Keratinocyte (primary cell): ENCODE measurements around the gene MYRFL. TPM values are rescaled to one million over a fixed set of nuclear protein-coding genes. Genes with fewer than 3 reads are reported as not detected.
A peak's percentile ranks its signal among the peaks of the same experiment; 100 is the strongest.

Experiments used
- DNase-seq: peaks from one replicate; pipeline ENCODE4 v3.0.0-alpha.2; 2011; ENCODE audit warnings: low read depth, missing footprints, low spot score
- FAIRE-seq: peaks from 2 replicates; lab custom pipeline; 2011; peaks lifted over from hg19 to GRCh38; lab: Jason Lieb, UNC
- H2AFZ ChIP-seq: 2 replicates; pipeline ENCODE4 v1.6.0; 2012; ENCODE audit warnings: low read length, control low read depth, inconsistent platforms; ENCODE audit not compliant: control insufficient read depth
- H3K27ac ChIP-seq: 2 replicates; pipeline ENCODE4 v1.5.1; 2011; ENCODE audit warnings: low read length; ENCODE audit not compliant: control insufficient read depth, insufficient read depth
- H3K27me3 ChIP-seq: 3 replicates; pipeline ENCODE4 v1.6.0; 2011; ENCODE audit warnings: low read length; ENCODE audit not compliant: control insufficient read depth, insufficient read depth; ENCODE audit errors: extremely low read depth
- H3K36me3 ChIP-seq, 2 experiments: 2 replicates in 1 of 2; 3 replicates in 1 of 2; pipeline ENCODE4 v1.5.1; 2011; ENCODE audit warnings: low read length in 2 of 2, mild to moderate bottlenecking in 1 of 2; ENCODE audit not compliant: control insufficient read depth in 2 of 2, insufficient read depth in 2 of 2; ENCODE audit errors: extremely low read depth in 1 of 2
- H3K4me1 ChIP-seq: 3 replicates; pipeline ENCODE4 v1.5.1; 2011; ENCODE audit warnings: low read length; ENCODE audit not compliant: control insufficient read depth, insufficient read depth; ENCODE audit errors: extremely low read depth
- H3K4me2 ChIP-seq: 3 replicates; pipeline ENCODE4 v1.6.0; 2011; ENCODE audit warnings: low read depth, low read length; ENCODE audit not compliant: control insufficient read depth, insufficient read depth; ENCODE audit errors: extremely low read depth
- H3K4me3 ChIP-seq, 3 experiments: fragments of 200-600 bp in 1 of 3; sonication (generic) in 1 of 3; 2 replicates in 2 of 3; 3 replicates in 1 of 3; pipeline ENCODE4 v1.5.1; 2011 to 2016; ENCODE audit warnings: low read length in 3 of 3, mild to moderate bottlenecking in 3 of 3, control low read depth in 2 of 3, inconsistent platforms in 1 of 3, low read depth in 1 of 3, mixed read lengths in 1 of 3, mixed run types in 1 of 3, moderate library complexity in 1 of 3; ENCODE audit not compliant: control insufficient read depth in 2 of 3, insufficient read depth in 2 of 3; ENCODE audit errors: extremely low read depth in 1 of 3
- H3K79me2 ChIP-seq: 2 replicates; pipeline ENCODE4 v1.6.0; 2012; ENCODE audit warnings: low read length; ENCODE audit not compliant: control insufficient read depth, insufficient read depth
- H3K9ac ChIP-seq: 3 replicates; pipeline ENCODE4 v1.6.0; 2011; ENCODE audit warnings: low read length; ENCODE audit not compliant: control insufficient read depth, insufficient read depth; ENCODE audit errors: extremely low read depth
- H3K9me1 ChIP-seq: 3 replicates; pipeline ENCODE4 v1.6.0; 2011; ENCODE audit warnings: low read length; ENCODE audit not compliant: control insufficient read depth, insufficient read depth; ENCODE audit errors: extremely low read depth
- H3K9me3 ChIP-seq: 2 replicates; pipeline ENCODE4 v1.5.1; 2012; ENCODE audit warnings: low read depth, low read length; ENCODE audit not compliant: control insufficient read depth
- H4K20me1 ChIP-seq: 3 replicates; pipeline ENCODE4 v1.6.0; 2011; ENCODE audit warnings: low read length; ENCODE audit not compliant: control insufficient read depth, insufficient read depth; ENCODE audit errors: extremely low read depth
- EZH2 ChIP-seq: IDR thresholded peaks from one replicate; pipeline ENCODE4 v1.6.1; 2012; ENCODE audit warnings: inconsistent platforms, mild to moderate bottlenecking, low read length, moderate library complexity
- dilution Hi-C: fragments of 300-500 bp; cut with MboI; formaldehyde crosslinking; loops from one replicate; pipeline ENCODE4 v1.7.0; 2020; ENCODE audit warnings: low sequenced_read_pairs; ENCODE audit not compliant: extremely low pct_ligation_motif_present
- polyA minus RNA-seq, 3 experiments: library from RNA; depleted of rRNA, polyadenylated mRNA; stranded (reverse); fragments of >200 nt; gene quantifications; 1 replicate in 1 of 3; 2 replicates in 1 of 3; 3 replicates in 1 of 3; pipeline ENCODE4 v1.2.3, GENCODE V29; 2011
- polyA plus RNA-seq, 5 experiments: library from polyadenylated mRNA; depleted of rRNA in 3 of 5; stranded (reverse) in 3 of 5; stranded (forward) in 1 of 5; unstranded in 1 of 5; fragments of >200 nt; gene quantifications; 1 replicate in 1 of 5; 2 replicates in 3 of 5; 3 replicates in 1 of 5; pipeline versions ENCODE4 v1.2.1 to v1.2.3, GENCODE V29; 2011 to 2012; ENCODE audit warnings: missing spikeins in 2 of 5, low read depth in 1 of 5, low replicate concordance in 1 of 5
- TF ChIP-seq, protein P1 (sequence below), 3 experiments: IDR thresholded peaks in 1 of 3; conservative IDR thresholded peaks in 1 of 3; optimal IDR thresholded peaks in 1 of 3; 2 replicates in 2 of 3; 3 replicates in 1 of 3; pipeline versions ENCODE3 to v1.5.1; 2011; ENCODE audit warnings: low read length in 3 of 3, mild to moderate bottlenecking in 3 of 3, moderate library complexity in 2 of 3, control low read depth in 1 of 3, inconsistent platforms in 1 of 3; ENCODE audit not compliant: insufficient read depth in 2 of 3; ENCODE audit errors: extremely low read depth in 1 of 3

MYRFL gene
- polyA plus RNA-seq: 0.15 to 0.94 TPM (median 0.39 TPM) in 3 replicates
- 0.32 TPM for polyA plus RNA-seq (2011; ENCODE audit: low read depth)
- polyA plus RNA-seq (2011; cell fraction: cytosol; rRNA removed): 0.14 and 0.45 TPM in 2 replicates
- polyA plus RNA-seq (2011; cell fraction: nucleus; rRNA removed): 1.3 and 1.5 TPM in 2 replicates
- polyA plus RNA-seq (2012; ENCODE audit: low replicate concordance): 0.09 and 1.6 TPM in 2 replicates
- polyA minus RNA-seq: 0.30 to 0.45 TPM in 2 of 3 replicates, not detected in the other
- polyA minus RNA-seq (2011; cell fraction: cytosol; rRNA and poly(A)+ RNA removed): not detected
- polyA minus RNA-seq (2011; cell fraction: nucleus; rRNA and poly(A)+ RNA removed): 0.53 and 1.1 TPM in 2 replicates

- Histone ChIP-seq H3K36me3 (no peaks in the 10 kb centered on the region), H4K20me1 (no peaks in the 10 kb centered on the region), H3K4me2 (no peak within 1 kb of the TSS), H3K4me3 (no peak within 1 kb of the TSS), H3K27ac (no peak within 1 kb of the TSS), H3K79me2 (no peaks in the 10 kb centered on the region), H3K9ac (no peak within 1 kb of the TSS), H3K9me1 (no peaks in the 10 kb centered on the region), H2AFZ (no peak within 1 kb of the TSS), H3K4me1 (peaks cover 14% of the 10 kb centered on the region), H3K27me3 (no peaks in the 10 kb centered on the region), H3K9me3 (no peaks in the 10 kb centered on the region)
- DNase-seq (no peak), FAIRE-seq (no peak)
- no peak for TF ChIP-seq EZH2
- dilution Hi-C loops: no loop called here
Measured at GRCh38 chr12:69824966-69825560, at the start of gene MYRFL. Gene MYRFL, plus strand, starts transcription at chr12:69825227. Its CDS starts 291 bp downstream, at chr12:69825518.

- TF ChIP-seq EZH2: no peak
- TF ChIP-seq, protein P1, sequence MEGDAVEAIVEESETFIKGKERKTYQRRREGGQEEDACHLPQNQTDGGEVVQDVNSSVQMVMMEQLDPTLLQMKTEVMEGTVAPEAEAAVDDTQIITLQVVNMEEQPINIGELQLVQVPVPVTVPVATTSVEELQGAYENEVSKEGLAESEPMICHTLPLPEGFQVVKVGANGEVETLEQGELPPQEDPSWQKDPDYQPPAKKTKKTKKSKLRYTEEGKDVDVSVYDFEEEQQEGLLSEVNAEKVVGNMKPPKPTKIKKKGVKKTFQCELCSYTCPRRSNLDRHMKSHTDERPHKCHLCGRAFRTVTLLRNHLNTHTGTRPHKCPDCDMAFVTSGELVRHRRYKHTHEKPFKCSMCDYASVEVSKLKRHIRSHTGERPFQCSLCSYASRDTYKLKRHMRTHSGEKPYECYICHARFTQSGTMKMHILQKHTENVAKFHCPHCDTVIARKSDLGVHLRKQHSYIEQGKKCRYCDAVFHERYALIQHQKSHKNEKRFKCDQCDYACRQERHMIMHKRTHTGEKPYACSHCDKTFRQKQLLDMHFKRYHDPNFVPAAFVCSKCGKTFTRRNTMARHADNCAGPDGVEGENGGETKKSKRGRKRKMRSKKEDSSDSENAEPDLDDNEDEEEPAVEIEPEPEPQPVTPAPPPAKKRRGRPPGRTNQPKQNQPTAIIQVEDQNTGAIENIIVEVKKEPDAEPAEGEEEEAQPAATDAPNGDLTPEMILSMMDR (optimal IDR thresholded peaks at IDR 0.05 in 1 of 3, IDR thresholded peaks at IDR 0.05 in 1 of 3, conservative IDR thresholded peaks at IDR 0.05 in 1 of 3; ENCODE audit: extremely low read depth in 1 of 3, insufficient read depth in 2 of 3, low read length in 3 of 3): peak; percentile 50 to 78 (median 61)
- no peak overlapping the region for H3K27ac ChIP-seq
- H2AFZ ChIP-seq: no peak overlapping the region
- no peaks in the 10 kb centered on the region for H3K9me1 ChIP-seq
- FAIRE-seq (peak; percentile 64), DNase-seq (no peak)
- no peaks in the 10 kb centered on the region for H3K36me3 ChIP-seq
- no peaks in the 10 kb centered on the region for H3K27me3 ChIP-seq
- no peak overlapping the region for H3K4me2 ChIP-seq
- H3K9me3 ChIP-seq: no peaks in the 10 kb centered on the region
- H3K9ac ChIP-seq: no peak overlapping the region
- no peaks in the 10 kb centered on the region for H3K79me2 ChIP-seq
- H3K4me3 ChIP-seq: no peak overlapping the region
- H4K20me1 ChIP-seq: no peaks in the 10 kb centered on the region
- dilution Hi-C loops: no loop called here
- peaks cover 8% of the 10 kb centered on the region for H3K4me1 ChIP-seq
Measured at GRCh38 chr12:69779928-69780327, 45.1 kb upstream of the MYRFL start.
